DMS153 (cell line): Measurements from ENCODE around the gene MYO7A.

Experiments
- DNase-seq: peaks from one replicate; lab custom pipeline; 2025; lab: John Stamatoyannopoulos, UW

MYO7A gene

GRCh38 chr11:77111946-77112345, 16.1 kb upstream of the MYO7A start:
- no peak for DNase-seq

DNA sequence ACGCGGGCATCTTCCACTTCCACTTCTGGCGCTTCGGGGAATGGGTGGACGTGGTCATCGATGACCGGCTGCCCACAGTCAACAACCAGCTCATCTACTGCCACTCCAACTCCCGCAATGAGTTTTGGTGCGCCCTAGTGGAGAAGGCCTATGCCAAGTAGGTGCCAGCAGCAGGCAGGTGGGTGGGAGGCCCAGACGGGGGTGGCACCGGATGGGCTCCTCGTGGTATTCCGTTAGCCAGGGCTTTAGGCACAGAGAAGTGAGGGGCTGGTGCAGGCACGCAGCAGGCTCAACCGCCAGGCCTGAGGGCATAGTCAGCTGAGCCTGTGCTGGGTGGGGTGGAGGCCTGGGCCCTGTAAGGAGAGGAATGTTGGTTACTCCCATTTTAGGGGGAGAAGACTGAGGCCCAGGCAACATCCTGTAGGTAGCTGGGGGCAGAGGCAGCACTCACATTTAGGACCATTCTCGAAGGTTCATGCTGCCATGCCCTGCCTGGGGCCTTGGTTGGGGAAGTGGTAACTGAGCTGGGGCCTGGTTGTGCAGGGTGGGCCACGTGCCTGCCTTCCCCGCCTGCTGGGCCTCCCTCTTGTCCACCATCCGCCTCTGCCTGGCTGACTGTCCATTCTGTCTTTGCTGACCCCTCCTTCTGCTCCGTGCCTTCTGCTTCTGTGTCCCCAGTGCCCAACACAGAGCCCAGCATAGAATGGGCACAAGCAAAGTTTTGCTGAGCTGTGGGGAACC, 15.2 kb upstream of the MYO7A start:
- no peak for DNase-seq

- DNase-seq: no peak
Observed at GRCh38 chr11:77113382-77114088, 14.5 kb upstream of the MYO7A start.

GRCh38 chr11:77114089-77114463, 14.0 kb upstream of the MYO7A start:
- no peak for DNase-seq

DNA sequence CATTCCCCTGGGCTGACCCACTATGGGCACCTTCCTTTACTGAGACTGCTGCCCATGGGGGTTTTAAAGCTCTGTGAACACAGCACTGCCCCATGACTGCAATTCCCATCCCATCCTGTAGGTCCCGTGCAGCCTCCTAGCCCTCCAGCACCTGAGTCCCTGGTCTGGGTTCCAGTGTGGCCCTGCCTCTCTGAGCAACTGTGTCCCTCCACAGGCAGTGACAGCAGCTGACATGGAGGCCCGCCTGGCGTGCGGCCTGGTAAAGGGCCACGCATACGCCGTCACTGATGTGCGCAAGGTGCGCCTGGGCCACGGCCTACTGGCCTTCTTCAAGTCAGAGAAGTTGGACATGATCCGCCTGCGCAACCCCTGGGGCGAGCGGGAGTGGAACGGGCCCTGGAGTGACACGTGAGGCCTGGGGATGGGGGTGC, 12.8 kb upstream of the MYO7A start:
- no peak for DNase-seq

GRCh38 chr11:77115956-77116355, 12.1 kb upstream of the MYO7A start:
- no peak for DNase-seq

- DNase-seq: no peak
Observed at GRCh38 chr11:77117492-77117891, 10.6 kb upstream of the MYO7A start.

DNA sequence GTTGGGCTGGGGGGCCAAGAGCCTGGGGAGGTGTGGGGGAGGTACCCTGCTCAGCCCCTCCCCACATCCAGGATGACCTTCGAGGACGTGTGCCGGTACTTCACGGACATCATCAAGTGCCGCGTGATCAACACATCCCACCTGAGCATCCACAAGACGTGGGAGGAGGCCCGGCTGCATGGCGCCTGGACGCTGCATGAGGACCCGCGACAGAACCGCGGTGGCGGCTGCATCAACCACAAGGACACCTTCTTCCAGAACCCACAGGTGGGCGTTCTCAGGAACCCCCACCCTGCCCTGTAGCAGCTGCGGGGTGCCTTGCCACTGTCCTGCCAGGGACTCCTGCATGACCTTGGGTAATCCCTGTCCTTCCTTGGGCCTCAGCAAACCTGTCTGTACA, 10.0 kb upstream of the MYO7A start:
- no peak for DNase-seq

- DNase-seq: no peak
Observed at GRCh38 chr11:77118971-77119370, 9.1 kb upstream of the MYO7A start.

DNA sequence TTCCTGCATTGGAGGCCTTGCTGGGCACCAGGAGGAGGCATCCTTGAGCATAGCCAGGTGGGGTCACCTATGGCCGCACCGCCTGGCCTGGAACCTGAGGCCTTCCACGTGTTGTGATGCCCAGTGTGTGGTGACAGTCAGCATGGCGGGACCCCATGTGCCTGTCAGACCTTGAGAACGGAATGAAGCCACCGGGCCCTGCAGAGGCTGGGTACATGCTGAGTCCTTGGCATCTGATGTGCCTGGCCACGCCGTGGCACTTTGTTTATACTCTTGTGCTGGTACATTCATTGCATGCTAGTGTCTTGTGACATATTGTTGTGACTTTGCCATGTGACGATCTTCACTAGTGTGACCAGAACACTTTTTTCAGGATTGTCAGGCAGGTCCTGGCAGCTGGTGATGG, 8.5 kb upstream of the MYO7A start:
- DNase-seq: no peak

GRCh38 chr11:77120571-77120970, 7.5 kb upstream of the MYO7A start:
- DNase-seq: no peak

DNA sequence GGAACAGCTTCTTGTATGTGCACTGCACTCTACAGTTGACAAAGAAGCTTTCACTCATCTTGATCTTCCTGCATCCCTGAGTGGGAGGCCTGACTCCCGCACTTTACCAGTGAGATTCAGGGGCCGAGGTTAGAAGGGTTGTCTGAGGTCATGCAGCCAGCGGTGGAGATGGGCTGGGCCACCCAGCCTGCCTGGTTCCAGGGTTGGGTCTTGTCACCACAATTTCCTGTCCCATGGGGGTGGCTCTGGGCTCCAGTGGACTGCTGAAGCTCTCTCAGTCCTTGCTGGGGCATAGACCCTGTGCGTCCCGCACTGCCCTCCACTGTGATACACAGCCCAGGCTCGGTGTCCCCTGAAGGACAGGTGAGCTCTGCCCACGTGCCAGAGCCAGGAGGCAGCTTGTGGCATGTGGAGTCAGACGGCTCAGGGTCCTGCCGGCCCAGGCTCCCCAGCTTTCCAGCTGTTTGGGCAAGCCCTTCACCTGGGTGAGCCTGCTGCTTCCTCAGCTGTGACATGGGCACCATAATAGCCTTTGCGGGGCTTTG, 6.9 kb upstream of the MYO7A start:
- DNase-seq: no peak

- no peak for DNase-seq
Observed at GRCh38 chr11:77121876-77122575, 6.0 kb upstream of the MYO7A start.

GRCh38 chr11:77122576-77123212, 5.4 kb upstream of the MYO7A start:
- DNase-seq: no peak

- no peak for DNase-seq
Observed at GRCh38 chr11:77123591-77123990, 4.5 kb upstream of the MYO7A start.

DNA sequence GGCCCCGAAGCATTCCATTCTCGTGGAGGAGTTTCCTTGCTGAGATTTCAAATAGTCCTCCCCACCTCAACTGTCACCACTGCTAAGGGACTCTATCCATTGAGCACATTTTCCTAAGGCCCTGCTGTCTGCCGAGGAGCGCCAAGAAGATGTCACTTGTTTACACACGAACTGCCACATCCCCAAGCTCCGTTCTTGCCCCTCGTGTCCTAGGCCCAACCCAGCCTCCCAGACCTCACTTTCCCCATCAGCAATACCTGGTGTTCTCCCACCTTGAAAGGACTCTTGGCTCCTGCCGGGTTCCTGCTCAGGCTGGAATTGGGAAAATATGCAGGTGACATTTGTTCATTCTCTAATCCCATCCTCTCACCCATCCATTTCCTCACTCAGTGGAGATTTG, 4.0 kb upstream of the MYO7A start:
- DNase-seq: no peak

GRCh38 chr11:77124488-77124887, 3.6 kb upstream of the MYO7A start:
- DNase-seq: no peak

- no peak for DNase-seq
Observed at GRCh38 chr11:77125191-77125590, 2.9 kb upstream of the MYO7A start.

GRCh38 chr11:77125695-77126094, 2.4 kb upstream of the MYO7A start:
- no peak for DNase-seq

DNA sequence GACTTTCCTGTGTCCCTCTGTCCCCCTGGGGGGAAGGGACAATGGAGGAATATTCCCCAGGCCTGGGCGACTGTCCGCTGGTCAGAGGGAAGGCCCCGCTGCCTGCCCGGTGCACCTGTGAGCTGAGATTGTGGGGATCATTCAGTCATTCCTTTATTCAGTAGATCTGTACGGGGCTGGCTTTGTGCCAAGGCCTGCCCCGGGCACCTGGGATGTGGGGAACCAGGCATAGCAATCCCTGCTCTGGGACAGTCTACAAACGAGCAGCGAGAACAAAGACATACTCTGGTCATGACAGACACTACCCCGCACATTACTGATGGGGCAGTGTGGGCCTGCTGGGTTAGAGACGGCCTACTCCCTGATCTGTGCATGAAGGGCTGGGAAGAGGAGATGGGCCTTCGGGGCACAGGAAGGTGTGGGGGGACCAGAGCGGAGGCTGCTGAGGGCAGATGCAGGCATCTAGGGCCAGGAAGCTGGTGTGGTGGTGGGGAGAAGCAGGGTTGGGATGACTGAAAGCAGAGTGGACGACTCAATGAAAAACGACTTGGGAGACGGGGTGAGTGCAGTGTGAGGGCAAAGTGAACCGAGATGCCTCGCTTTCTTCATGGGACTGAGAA, 1.8 kb upstream of the MYO7A start:
- no peak for DNase-seq

- DNase-seq: no peak
Observed at GRCh38 chr11:77126861-77127234, 1.2 kb upstream of the MYO7A start.
